ENCODE measurements around the gene PTGFRN.

- TF ChIP-seq ZNF274 (IDR thresholded peaks at IDR 0.05; ENCODE audit: low read depth, low read length) (no peak), YY1 (IDR thresholded peaks at IDR 0.05; ENCODE audit: insufficient read depth, insufficient read length) (no peak)
Observed at GRCh38 chr1:117008656-117009055, 98.9 kb downstream of the PTGFRN start.
